WTC11 (cell line): ENCODE results near the gene TMEM234. TPM values are rescaled to one million over a fixed set of nuclear protein-coding genes. Genes with fewer than 3 reads are reported as not detected.

ENCODE experiments used
- ATAC-seq: fragments of 200-7000 bp; cut with Tn5 transposase; 2 replicates; pipeline ENCODE4 v1.10.0; 2021; ENCODE audit warnings: mild to moderate bottlenecking, moderate library complexity
- CTCF ChIA-PET: fragments of 300-600 bp; sonication (Branson Sonifier 250); formaldehyde crosslinking; loops from one replicate; lab custom pipeline; 2021; ENCODE audit warnings: antibody characterized with exemption; lab: Charles Lee
- POLR2A ChIA-PET: fragments of 350-600 bp; sonication (Branson Sonifier 250); formaldehyde crosslinking; loops from one replicate; lab custom pipeline; 2021; ENCODE audit warnings: antibody characterized with exemption; lab: Charles Lee
- DNase-seq: peaks from one replicate; pipeline ENCODE4 v3.0.0; 2021; ENCODE audit warnings: low spot score
- H3K27ac Mint-ChIP-seq: 2 replicates; pipeline ENCODE4 v1.8.0; 2021; ENCODE audit warnings: mixed read lengths
- H3K27me3 Mint-ChIP-seq: 2 replicates; pipeline ENCODE4 v1.8.0; 2021; ENCODE audit warnings: low read depth, mild to moderate bottlenecking, moderate library complexity, mixed read lengths
- H3K36me3 Mint-ChIP-seq: 2 replicates; pipeline ENCODE4 v1.8.0; 2021; ENCODE audit warnings: mixed read lengths
- H3K4me1 Mint-ChIP-seq: 2 replicates; pipeline ENCODE4 v1.8.0; 2022; ENCODE audit warnings: mixed read lengths
- H3K4me3 Mint-ChIP-seq: 2 replicates; pipeline ENCODE4 v1.8.0; 2021; ENCODE audit warnings: mild to moderate bottlenecking, moderate library complexity, mixed read lengths
- H3K9me3 Mint-ChIP-seq: 2 replicates; pipeline ENCODE4 v1.8.0; 2021; ENCODE audit warnings: mixed read lengths
- AFF4 ChIP-seq: sonication (generic); formaldehyde crosslinking; IDR thresholded peaks from 2 replicates; pipeline ENCODE4 v1.8.1; 2023; ENCODE audit warnings: mild to moderate bottlenecking, missing genetic modification reagents, borderline replicate concordance
- AR ChIP-seq: fragments of 250-450 bp; sonication (Bioruptor Pico); IDR thresholded peaks from 2 replicates; pipeline ENCODE4 v1.9.0; 2021; ENCODE audit warnings: mild to moderate bottlenecking
- ATF6 ChIP-seq: sonication (generic); formaldehyde crosslinking; IDR thresholded peaks from 2 replicates; pipeline ENCODE4 v1.8.1; 2023; ENCODE audit warnings: mild to moderate bottlenecking, missing genetic modification reagents
- CREB1 ChIP-seq: sonication (generic); formaldehyde crosslinking; IDR thresholded peaks from 2 replicates; pipeline ENCODE4 v1.8.0; 2023; ENCODE audit warnings: mild to moderate bottlenecking, missing genetic modification reagents
- ERG ChIP-seq: fragments of 250-450 bp; sonication (Bioruptor Pico); IDR thresholded peaks from 2 replicates; pipeline ENCODE4 v1.8.0; 2021; ENCODE audit warnings: mild to moderate bottlenecking
- ESRRA ChIP-seq: sonication (generic); formaldehyde crosslinking; IDR thresholded peaks from 2 replicates; pipeline ENCODE4 v1.8.1; 2022; ENCODE audit warnings: mild to moderate bottlenecking, missing genetic modification reagents, borderline replicate concordance
- ETV6 ChIP-seq: sonication (generic); formaldehyde crosslinking; IDR thresholded peaks from 2 replicates; pipeline ENCODE4 v1.8.1; 2022; ENCODE audit warnings: mild to moderate bottlenecking, missing genetic modification reagents
- FOXJ3 ChIP-seq: sonication (generic); formaldehyde crosslinking; IDR thresholded peaks from 2 replicates; pipeline ENCODE4 v1.9.0; 2021; ENCODE audit warnings: missing genetic modification reagents, mild to moderate bottlenecking, borderline replicate concordance
- FOXP1 ChIP-seq: sonication (generic); formaldehyde crosslinking; IDR thresholded peaks from 2 replicates; pipeline ENCODE4 v1.8.0; 2022; ENCODE audit warnings: missing genetic modification reagents, mild to moderate bottlenecking, moderate library complexity, borderline replicate concordance
- GABPB1 ChIP-seq: sonication (generic); formaldehyde crosslinking; IDR thresholded peaks from 2 replicates; pipeline ENCODE4 v1.8.1; 2023; ENCODE audit warnings: mild to moderate bottlenecking, missing genetic modification reagents
- HMGA2 ChIP-seq: fragments of 250-450 bp; sonication (Bioruptor Pico); IDR thresholded peaks from 2 replicates; pipeline ENCODE4 v1.4.0; 2021; ENCODE audit warnings: mild to moderate bottlenecking, moderate library complexity
- MLX ChIP-seq: sonication (generic); formaldehyde crosslinking; IDR thresholded peaks from 2 replicates; pipeline ENCODE4 v1.8.1; 2023; ENCODE audit warnings: mild to moderate bottlenecking, missing genetic modification reagents, moderate library complexity
- MXD4 ChIP-seq: fragments of 250-450 bp; sonication (Bioruptor Pico); IDR thresholded peaks from 2 replicates; pipeline ENCODE4 v1.8.0; 2021; ENCODE audit warnings: mild to moderate bottlenecking, moderate library complexity, borderline replicate concordance
- NFE2L1 ChIP-seq: sonication (generic); formaldehyde crosslinking; IDR thresholded peaks from 2 replicates; pipeline ENCODE4 v1.8.1; 2023; ENCODE audit warnings: missing genetic modification reagents
- PREB ChIP-seq: sonication (generic); formaldehyde crosslinking; IDR thresholded peaks from 2 replicates; pipeline ENCODE4 v1.8.1; 2022; ENCODE audit warnings: mild to moderate bottlenecking, missing genetic modification reagents, moderate library complexity, borderline replicate concordance
- RELA ChIP-seq: sonication (generic); formaldehyde crosslinking; IDR thresholded peaks from 2 replicates; pipeline ENCODE4 v1.8.1; 2022; ENCODE audit warnings: missing genetic modification reagents, mild to moderate bottlenecking, borderline replicate concordance
- SMAD3 ChIP-seq: sonication (generic); formaldehyde crosslinking; IDR thresholded peaks from 2 replicates; pipeline ENCODE4 v1.8.0; 2022; ENCODE audit warnings: missing genetic modification reagents, mild to moderate bottlenecking, borderline replicate concordance
- ZNF138 ChIP-seq: sonication (generic); formaldehyde crosslinking; conservative IDR thresholded peaks from 2 replicates; pipeline ENCODE4 v1.8.1; 2022; ENCODE audit warnings: mild to moderate bottlenecking, moderate library complexity, missing genetic modification reagents
- ZNF219 ChIP-seq: sonication (generic); formaldehyde crosslinking; IDR thresholded peaks from 2 replicates; pipeline ENCODE4 v1.8.0; 2023; ENCODE audit warnings: missing genetic modification reagents, mild to moderate bottlenecking, borderline replicate concordance
- total RNA-seq: library from RNA; stranded (reverse); gene quantifications from 3 replicates; pipeline ENCODE4 v1.2.3, GENCODE V29; 2021

The TMEM234 gene
- total RNA-seq, 1 experiment from 2014 or later = 11.9 TPM

- TF ChIP-seq ERG (CRISPR knock-in tag) (no peak), NFE2L1 (CRISPR knock-in tag) (no peak), SMAD3 (CRISPR knock-in tag) (no peak), ZNF138 (no peak), AFF4 (CRISPR knock-in tag) (no peak), HMGA2 (CRISPR knock-in tag) (no peak), GABPB1 (no peak), MXD4 (no peak)
Observed at GRCh38 chr1:32221581-32221979, 573 bp downstream of the TMEM234 start (continued).

GRCh38 chr1:32220746-32221580 lies 1.2 kb downstream of the TMEM234 start:
- ChIA-PET CTCF (interaction anchor here (1.0 to 3.5 kb wide), 4 partner anchors 14 to 28 kb away, joined by 3 to 23 read pairs (median 6); no protein-coding TSS in a partner anchor), POLR2A (interaction anchor here (1.2 to 1.3 kb wide), 2 partner anchors 10 to 21 kb away, joined by 3 to 5 read pairs; no protein-coding TSS in a partner anchor)
- ATAC-seq (no peak), DNase-seq (no peak)
- Mint-ChIP-seq H3K36me3 (peaks cover 12% of the 10 kb centered on the region), H3K4me1 (peaks cover 13% of the 10 kb centered on the region), H3K4me3 (peak overlapping the region; percentile 95), H3K9me3 (no peaks in the 10 kb centered on the region), H3K27ac (peak overlapping the region; percentile 87), H3K27me3 (no peaks in the 10 kb centered on the region)
- no peak for TF ChIP-seq RELA (CRISPR knock-in tag)
- TF ChIP-seq MLX = no peak
- TF ChIP-seq FOXJ3 = no peak
- no peak for TF ChIP-seq ESRRA (CRISPR knock-in tag)
- TF ChIP-seq AFF4 (CRISPR knock-in tag) = no peak
- no peak for TF ChIP-seq ZNF219 (CRISPR knock-in tag)
- TF ChIP-seq AR (CRISPR knock-in tag) = no peak
- no peak for TF ChIP-seq ETV6 (CRISPR knock-in tag)
- TF ChIP-seq ATF6 (CRISPR knock-in tag) = no peak
- TF ChIP-seq HMGA2 (CRISPR knock-in tag) = no peak
- TF ChIP-seq PREB (CRISPR knock-in tag) = no peak
- no peak for TF ChIP-seq FOXP1 (CRISPR knock-in tag)
- no peak for TF ChIP-seq CREB1 (CRISPR knock-in tag)
